Bronchial epithelial cell (primary cell): ENCODE results near the gene NTRK3. TPM values are rescaled to one million over a fixed set of nuclear protein-coding genes. Genes with fewer than 3 reads are reported as not detected.

Experiments
- DNase-seq: peaks from one replicate; pipeline ENCODE4 v3.0.0-alpha.2; 2010; ENCODE audit warnings: low read depth
- FAIRE-seq: peaks from 2 replicates; lab custom pipeline; 2011; peaks lifted over from hg19 to GRCh38; lab: Jason Lieb, UNC
- H3K27me3 ChIP-seq: 2 replicates; pipeline ENCODE4 v1.5.1; 2011; ENCODE audit warnings: low read length; ENCODE audit not compliant: control insufficient read depth, insufficient read depth
- H3K36me3 ChIP-seq: 2 replicates; pipeline ENCODE4 v1.5.1; 2011; ENCODE audit warnings: low read length; ENCODE audit not compliant: control insufficient read depth, insufficient read depth
- H3K4me3 ChIP-seq: 2 replicates; pipeline ENCODE4 v1.5.1; 2011; ENCODE audit warnings: mild to moderate bottlenecking, low read depth, low read length, control low read depth
- total RNA-seq: library from RNA; depleted of rRNA; stranded (reverse); fragments of >200 nt; gene quantifications from 2 replicates; pipeline ENCODE4 v1.2.1, GENCODE V29; 2014
- TF ChIP-seq, protein P1 (sequence below): IDR thresholded peaks from 2 replicates; pipeline ENCODE4 v1.5.1; 2011; ENCODE audit warnings: mild to moderate bottlenecking, moderate library complexity, low read length, control low read depth, inconsistent platforms; ENCODE audit not compliant: insufficient read depth, severe bottlenecking

NTRK3 gene
- total RNA-seq, 1 donor from 2014 or later = not detected

DNA sequence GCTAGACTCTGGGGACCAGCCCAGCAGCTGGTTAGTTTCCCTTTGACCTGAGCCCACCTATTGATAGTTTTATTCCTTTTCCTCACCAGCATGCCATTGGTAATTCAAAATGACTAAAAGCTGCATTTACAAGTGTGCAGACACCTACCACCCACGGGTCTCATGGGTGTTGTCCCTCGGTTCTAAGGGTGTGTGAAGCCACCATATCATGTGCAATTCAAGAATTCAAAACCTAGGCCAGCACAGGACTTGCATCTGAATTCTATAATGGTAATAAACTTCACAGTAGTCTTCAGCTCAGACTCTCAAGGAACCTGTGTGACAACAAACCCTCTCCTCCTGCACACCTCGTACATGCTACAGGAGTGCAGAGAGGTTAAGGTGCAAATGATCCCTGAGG is 55.3 kb downstream of the NTRK3 start:
- FAIRE-seq (no peak), DNase-seq (no peak)
- Histone ChIP-seq H3K36me3 (no peaks in the 10 kb centered on the region), H3K27me3 (no peaks in the 10 kb centered on the region), H3K4me3 (no peak overlapping the region)
- TF ChIP-seq, protein P1, sequence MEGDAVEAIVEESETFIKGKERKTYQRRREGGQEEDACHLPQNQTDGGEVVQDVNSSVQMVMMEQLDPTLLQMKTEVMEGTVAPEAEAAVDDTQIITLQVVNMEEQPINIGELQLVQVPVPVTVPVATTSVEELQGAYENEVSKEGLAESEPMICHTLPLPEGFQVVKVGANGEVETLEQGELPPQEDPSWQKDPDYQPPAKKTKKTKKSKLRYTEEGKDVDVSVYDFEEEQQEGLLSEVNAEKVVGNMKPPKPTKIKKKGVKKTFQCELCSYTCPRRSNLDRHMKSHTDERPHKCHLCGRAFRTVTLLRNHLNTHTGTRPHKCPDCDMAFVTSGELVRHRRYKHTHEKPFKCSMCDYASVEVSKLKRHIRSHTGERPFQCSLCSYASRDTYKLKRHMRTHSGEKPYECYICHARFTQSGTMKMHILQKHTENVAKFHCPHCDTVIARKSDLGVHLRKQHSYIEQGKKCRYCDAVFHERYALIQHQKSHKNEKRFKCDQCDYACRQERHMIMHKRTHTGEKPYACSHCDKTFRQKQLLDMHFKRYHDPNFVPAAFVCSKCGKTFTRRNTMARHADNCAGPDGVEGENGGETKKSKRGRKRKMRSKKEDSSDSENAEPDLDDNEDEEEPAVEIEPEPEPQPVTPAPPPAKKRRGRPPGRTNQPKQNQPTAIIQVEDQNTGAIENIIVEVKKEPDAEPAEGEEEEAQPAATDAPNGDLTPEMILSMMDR = no peak

DNA sequence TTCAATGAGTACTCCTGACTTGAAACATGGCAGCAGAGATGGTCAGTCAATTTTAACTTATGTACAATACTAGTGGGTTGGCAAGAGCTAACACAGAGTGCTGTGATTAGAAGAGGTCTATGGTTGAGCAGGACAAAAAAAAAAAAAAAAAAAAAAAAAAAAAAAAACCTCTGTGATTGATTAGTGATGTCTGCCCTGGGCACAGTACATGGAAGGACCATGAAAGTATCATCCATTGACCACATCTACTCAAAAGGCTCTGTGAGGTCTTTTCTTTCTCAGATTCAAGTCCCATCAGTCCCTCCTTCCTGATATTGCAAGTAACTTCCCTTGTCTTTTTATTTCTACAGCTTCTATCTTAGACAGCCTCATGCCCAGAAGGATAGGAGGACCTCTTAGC is 59.6 kb downstream of the NTRK3 start:
- Histone ChIP-seq H3K27me3 (no peaks in the 10 kb centered on the region), H3K36me3 (no peaks in the 10 kb centered on the region), H3K4me3 (no peak overlapping the region)
- FAIRE-seq (no peak), DNase-seq (no peak)
- TF ChIP-seq, protein P1 = no peak

DNA sequence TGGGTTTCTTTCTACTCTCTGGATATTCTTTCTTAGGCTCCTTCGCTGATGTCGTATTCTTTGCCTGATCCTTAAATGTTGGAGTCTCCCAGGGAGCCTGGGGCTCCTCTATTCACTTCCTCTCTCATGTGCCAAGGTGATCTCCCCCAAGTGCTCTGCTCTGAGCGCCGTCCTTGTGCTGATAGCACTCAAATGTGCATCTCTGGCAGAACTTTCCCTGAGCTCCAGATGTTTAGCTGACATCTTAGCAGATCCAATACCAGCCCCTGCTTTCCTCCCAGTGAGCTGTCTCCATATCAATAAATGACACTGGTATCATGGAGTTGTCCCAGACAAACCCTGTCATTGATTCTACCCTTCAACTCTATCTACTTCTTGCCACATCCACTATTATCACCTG is 62.4 kb downstream of the NTRK3 start:
- Histone ChIP-seq H3K4me3 (no peak overlapping the region), H3K27me3 (no peaks in the 10 kb centered on the region), H3K36me3 (no peaks in the 10 kb centered on the region)
- TF ChIP-seq, protein P1 = no peak
- DNase-seq (no peak), FAIRE-seq (peak; percentile 7)

DNA sequence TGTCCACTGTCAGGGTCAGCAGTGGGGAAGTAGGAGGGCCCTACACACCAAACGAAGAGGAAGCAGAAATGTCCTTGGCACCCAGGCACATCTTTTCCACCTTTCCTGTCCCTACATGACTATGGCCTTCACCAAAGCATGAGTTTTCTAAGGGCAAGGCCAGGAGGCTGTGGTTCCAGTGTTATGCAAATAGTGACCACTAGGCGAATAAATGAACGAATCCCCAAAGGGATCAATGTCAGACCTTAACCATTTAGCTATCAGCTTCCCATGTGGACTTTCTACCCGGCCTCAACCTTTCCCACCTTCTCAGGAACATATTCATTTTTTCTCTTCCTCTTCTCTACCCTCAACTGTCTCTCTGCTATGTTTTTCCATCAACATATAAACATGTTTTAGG is 63.1 kb downstream of the NTRK3 start:
- Histone ChIP-seq H3K27me3 (no peaks in the 10 kb centered on the region), H3K36me3 (no peaks in the 10 kb centered on the region), H3K4me3 (no peak overlapping the region)
- FAIRE-seq = no peak
- DNase-seq = no peak
- TF ChIP-seq, protein P1 = no peak

DNA sequence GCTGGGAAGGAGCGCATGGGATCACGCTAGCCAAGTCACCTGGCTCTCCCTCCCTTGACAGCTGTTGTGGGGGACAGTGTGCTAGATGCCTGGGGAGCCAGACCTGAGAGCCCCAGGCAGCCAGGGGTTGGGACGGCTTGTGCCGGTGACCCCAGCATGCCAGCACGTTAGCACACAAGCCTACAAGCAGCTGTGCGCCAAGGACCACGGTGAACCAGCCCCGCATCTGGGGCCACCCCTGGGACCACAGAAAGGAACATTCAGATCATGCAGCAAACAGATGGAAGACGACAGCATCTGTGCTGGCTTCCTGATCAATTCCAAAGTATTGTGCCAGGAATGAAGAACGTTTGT is 64.8 kb downstream of the NTRK3 start:
- TF ChIP-seq, protein P1 = no peak

DNA sequence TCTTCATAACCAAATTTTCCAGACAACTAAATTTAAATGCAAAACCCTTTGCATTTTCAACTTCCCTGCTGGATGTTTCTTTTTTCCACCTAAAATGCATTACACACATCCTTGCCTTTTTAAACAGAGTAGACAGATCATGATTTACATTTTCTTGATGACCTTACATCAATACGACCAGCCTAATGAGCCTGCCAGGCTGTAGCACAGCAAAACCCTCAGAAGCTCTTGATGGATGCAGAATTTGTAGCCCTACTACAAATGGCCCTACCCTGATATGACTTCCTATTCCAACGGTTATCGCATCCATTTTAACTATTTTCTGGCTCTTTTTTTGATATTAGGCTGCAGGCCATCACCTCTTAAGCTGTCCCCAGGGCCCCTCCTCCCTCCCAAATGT is 66.3 kb downstream of the NTRK3 start:
- Histone ChIP-seq H3K4me3 (no peak overlapping the region), H3K36me3 (no peaks in the 10 kb centered on the region), H3K27me3 (no peaks in the 10 kb centered on the region)
- DNase-seq (no peak), FAIRE-seq (no peak)
- TF ChIP-seq, protein P1 = no peak

More for the DNA sequence above, 64.8 kb downstream of the NTRK3 start:
- no peaks in the 10 kb centered on the region for H3K36me3 ChIP-seq
- no peak overlapping the region for H3K4me3 ChIP-seq
- DNase-seq (no peak), FAIRE-seq (peak; percentile 40)
- no peaks in the 10 kb centered on the region for H3K27me3 ChIP-seq
